Jurkat, Clone E6-1 (cell line): Measurements from ENCODE around the gene MGAT4C.
A peak's percentile ranks its signal among the peaks of the same experiment; 100 is the strongest.

Experiments
- DNase-seq: peaks from one replicate; pipeline ENCODE4 v3.0.0-alpha.2; 2011; ENCODE audit warnings: low read depth, low spot score
- H3K4me3 ChIP-seq: 2 replicates; pipeline ENCODE4 v1.5.1; 2011; ENCODE audit warnings: mild to moderate bottlenecking, low read length, control low read depth, moderate library complexity

MGAT4C gene

GRCh38 chr12:86015026-86015425 lies 241.2 kb downstream of the MGAT4C start:
- no peak for DNase-seq
- no peak overlapping the region for H3K4me3 ChIP-seq

GRCh38 chr12:86006727-86007126 lies 249.5 kb downstream of the MGAT4C start:
- no peak for DNase-seq
- H3K4me3 ChIP-seq = no peak overlapping the region

GRCh38 chr12:85998074-85998473 lies 258.1 kb downstream of the MGAT4C start:
- no peak overlapping the region for H3K4me3 ChIP-seq
- no peak for DNase-seq

- H3K4me3 ChIP-seq = no peak overlapping the region
- DNase-seq = no peak
Measured at GRCh38 chr12:85996280-85996679, 259.9 kb downstream of the MGAT4C start.

- no peak overlapping the region for H3K4me3 ChIP-seq
- DNase-seq = no peak
Measured at GRCh38 chr12:85993746-85994145, 262.4 kb downstream of the MGAT4C start.

- no peak overlapping the region for H3K4me3 ChIP-seq
- no peak for DNase-seq
Measured at GRCh38 chr12:85985996-85986395, 270.2 kb downstream of the MGAT4C start.

- DNase-seq = no peak
- H3K4me3 ChIP-seq = no peak overlapping the region
Measured at GRCh38 chr12:85983601-85984000, 272.6 kb downstream of the MGAT4C start.

- H3K4me3 ChIP-seq = no peak overlapping the region
- DNase-seq = no peak
Measured at GRCh38 chr12:85979641-85980040, 276.6 kb downstream of the MGAT4C start.

GRCh38 chr12:85975716-85976115 lies 280.5 kb downstream of the MGAT4C start:
- DNase-seq = no peak
- H3K4me3 ChIP-seq = no peak overlapping the region

- H3K4me3 ChIP-seq = no peak overlapping the region
- DNase-seq = no peak
Measured at GRCh38 chr12:85971800-85972199, 284.4 kb downstream of the MGAT4C start.

- no peak for DNase-seq
- no peak overlapping the region for H3K4me3 ChIP-seq
Measured at GRCh38 chr12:85968606-85969005, 287.6 kb downstream of the MGAT4C start.

GRCh38 chr12:85963326-85963725 lies 292.9 kb downstream of the MGAT4C start:
- no peak overlapping the region for H3K4me3 ChIP-seq
- no peak for DNase-seq

- DNase-seq = no peak
- no peak overlapping the region for H3K4me3 ChIP-seq
Measured at GRCh38 chr12:85956081-85956480, 300.1 kb downstream of the MGAT4C start.

GRCh38 chr12:85955127-85955526 lies 301.1 kb downstream of the MGAT4C start:
- no peak overlapping the region for H3K4me3 ChIP-seq
- no peak for DNase-seq

- DNase-seq = peak; percentile 9
- no peak overlapping the region for H3K4me3 ChIP-seq
Measured at GRCh38 chr12:85951823-85952222, 304.4 kb downstream of the MGAT4C start.

- DNase-seq = no peak
- no peak overlapping the region for H3K4me3 ChIP-seq
Measured at GRCh38 chr12:85949253-85949652, 306.9 kb downstream of the MGAT4C start.

GRCh38 chr12:85948340-85948739 lies 307.9 kb downstream of the MGAT4C start:
- DNase-seq = no peak
- no peak overlapping the region for H3K4me3 ChIP-seq

- no peak for DNase-seq
- no peak overlapping the region for H3K4me3 ChIP-seq
Measured at GRCh38 chr12:85947286-85947685, 308.9 kb downstream of the MGAT4C start.

GRCh38 chr12:85946375-85946774 lies 309.8 kb downstream of the MGAT4C start:
- no peak overlapping the region for H3K4me3 ChIP-seq
- no peak for DNase-seq

- DNase-seq = no peak
- H3K4me3 ChIP-seq = no peak overlapping the region
Measured at GRCh38 chr12:85927166-85927565, 329.0 kb downstream of the MGAT4C start.

- DNase-seq = peak; percentile 15
- no peak overlapping the region for H3K4me3 ChIP-seq
Measured at GRCh38 chr12:85923767-85924331, 332.3 kb downstream of the MGAT4C start.
